GM18526 (cell line): ENCODE measurements around the gene BCL2L15.

ENCODE experiments used
- POLR2A ChIP-seq: IDR thresholded peaks from 3 replicates; pipeline ENCODE4 v1.6.1; 2011; ENCODE audit not compliant: insufficient read length; ENCODE audit errors: extremely low read depth

Gene BCL2L15

DNA sequence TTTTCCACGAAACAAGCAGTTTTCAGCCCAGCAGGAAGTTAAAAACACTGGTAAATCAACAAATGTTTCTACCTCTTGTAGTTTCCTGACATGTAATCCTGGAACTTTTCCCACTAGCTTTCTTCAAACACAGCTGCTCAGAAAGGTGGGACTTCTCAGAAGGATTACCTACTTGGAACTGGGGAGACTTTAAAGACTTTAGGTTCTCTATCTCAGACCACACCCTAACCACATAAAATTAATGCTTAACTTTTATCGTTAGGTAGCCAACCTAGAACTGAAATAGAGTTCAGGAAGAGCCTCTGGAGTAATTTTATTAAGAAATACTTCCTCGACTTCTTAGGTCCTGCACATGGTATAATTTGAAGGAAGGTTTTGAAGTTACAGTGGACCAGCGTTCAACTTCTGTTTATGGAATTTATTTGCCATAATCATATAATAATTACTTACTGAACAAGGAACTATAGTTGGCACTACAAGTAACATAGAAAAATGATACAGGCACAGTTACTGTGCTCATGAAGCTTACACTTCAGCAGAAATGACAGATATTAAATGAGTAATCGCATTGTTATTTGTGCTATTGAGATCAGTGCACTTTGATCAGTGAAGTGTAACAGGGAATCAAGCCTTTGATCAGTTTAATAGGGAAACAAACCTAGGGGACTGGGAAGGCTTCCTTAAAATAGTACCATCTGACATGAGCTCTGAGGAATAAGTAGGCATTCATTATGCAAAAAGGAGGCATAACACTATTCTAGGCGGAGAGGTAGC lies at the start of gene BCL2L15:
Gene BCL2L15, minus strand, starts transcription at position 180 of the 774 bp plus-strand sequence. CDS start 206 bp downstream, outside the sequence.
- no peak for TF ChIP-seq POLR2A

DNA sequence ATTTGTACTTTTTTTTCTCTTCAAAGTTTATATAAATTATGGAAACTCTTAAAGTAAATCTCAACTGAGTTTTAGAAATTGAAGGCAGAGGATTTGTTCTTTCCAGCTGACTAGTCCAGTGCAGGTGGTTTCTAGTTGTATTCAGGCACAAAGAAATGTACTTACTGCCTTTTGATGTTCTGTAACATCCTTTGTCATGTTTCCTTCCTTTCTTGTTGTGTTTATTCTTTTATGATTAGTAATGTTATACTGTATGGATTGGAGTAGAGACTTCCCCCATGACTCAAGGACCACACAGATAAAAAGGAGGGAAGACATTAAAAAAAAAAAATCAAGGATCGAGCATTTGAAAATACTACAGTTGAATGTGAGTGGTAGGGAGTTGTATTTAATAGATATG lies 49.8 kb upstream of the BCL2L15 start:
- TF ChIP-seq POLR2A: no peak

DNA sequence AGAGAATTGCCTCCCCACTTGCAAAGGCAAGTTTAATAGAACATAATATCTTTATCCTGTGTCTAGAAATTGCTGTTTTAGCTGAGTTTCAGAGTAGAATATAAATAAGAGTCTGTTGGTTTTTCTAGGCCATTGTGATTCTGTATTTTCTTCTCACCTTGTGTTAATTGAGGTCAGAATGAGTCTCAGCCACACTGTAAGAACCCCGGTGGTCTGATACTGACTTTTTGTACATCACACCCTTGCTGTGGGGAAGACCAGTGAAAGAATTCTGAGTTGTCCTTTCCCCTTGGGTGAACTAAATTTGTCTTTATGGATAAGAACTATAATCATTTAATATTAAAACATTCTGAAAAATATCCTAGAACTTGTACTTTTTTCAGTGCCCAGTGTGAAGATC lies 48.6 kb upstream of the BCL2L15 start:
- no peak for TF ChIP-seq POLR2A

DNA sequence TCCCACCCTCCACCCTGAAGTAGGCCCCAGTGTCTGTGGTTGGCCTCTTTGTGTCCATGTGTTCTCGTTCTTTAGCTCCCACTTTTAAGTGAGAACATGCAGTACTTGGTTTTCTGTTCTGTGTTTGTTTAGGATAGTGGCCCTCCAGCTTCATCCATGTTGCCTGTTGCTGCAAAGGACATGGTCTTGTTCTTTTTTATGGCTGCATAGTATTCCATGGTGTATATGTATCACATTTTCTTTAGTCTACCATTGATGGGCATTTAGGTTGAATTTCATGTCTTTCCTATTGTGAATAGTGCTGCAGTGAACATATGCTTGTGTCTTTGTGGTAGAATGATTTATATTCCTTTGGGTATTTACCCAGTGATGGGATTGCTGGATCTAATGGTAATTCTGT lies 47.8 kb upstream of the BCL2L15 start:
- TF ChIP-seq POLR2A: no peak

DNA sequence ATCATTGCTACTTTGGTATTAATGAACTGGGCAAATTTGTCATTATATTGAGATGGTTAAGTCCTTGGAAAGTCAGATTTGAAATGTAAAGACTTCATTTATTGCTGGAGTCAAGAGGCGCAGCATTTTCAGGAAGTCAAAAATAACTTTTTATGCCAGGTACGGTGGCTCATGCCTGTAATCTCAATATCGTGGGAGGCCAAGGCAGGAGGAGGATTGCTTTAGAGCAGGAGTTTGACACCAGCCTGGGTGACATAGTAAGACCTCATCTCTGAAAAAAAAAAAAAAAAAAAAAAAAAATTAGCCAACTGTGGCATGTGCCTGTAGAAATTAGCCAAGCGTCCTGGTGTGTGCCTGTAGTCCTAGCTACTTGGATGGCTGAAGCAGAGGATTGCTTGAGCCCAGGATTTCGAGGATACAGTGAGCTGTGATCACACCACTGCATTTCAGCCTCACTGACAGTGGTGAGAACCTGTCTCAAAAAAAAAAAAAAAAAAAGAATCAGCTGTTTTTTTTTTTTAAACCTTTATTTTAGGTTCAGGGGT lies 47.2 kb upstream of the BCL2L15 start:
- no peak for TF ChIP-seq POLR2A

DNA sequence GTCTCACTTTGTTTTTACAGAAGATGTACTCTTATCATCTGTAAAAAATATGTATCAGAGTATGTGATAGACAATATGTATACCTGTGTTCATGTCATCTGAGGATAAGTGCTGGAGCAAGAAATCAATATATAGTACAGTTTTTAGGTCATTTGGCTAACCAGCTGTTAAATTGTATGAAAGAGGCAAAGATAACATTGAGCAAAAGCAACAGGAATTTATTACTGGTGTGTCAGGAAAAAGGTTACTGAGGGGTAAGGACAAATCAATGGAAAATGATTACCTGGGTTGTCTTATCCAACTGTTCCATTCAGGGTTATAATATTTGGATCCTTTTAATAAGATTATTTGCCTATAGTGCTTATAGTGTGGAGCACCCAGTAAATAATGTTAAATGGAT lies 46.6 kb upstream of the BCL2L15 start:
- TF ChIP-seq POLR2A: no peak

DNA sequence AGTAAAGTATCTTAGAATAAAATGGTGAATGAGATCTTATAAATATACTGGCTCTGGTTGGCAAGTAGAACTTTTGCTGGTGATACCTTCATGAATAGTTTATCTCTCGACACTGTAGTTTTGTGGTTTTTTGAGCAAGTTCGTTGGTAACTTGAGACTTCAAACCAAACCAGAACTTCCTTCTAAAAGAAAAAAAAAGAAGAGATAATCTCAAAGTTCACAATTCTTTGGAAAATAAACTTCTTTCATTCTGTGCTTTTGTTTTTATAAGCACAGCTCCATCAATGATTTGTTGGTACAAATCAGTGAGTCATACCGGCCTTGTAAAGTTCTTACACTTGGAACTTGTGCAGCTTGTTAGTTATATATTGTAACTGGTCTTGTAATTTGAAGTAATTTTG lies 44.1 kb upstream of the BCL2L15 start:
- TF ChIP-seq POLR2A: no peak

DNA sequence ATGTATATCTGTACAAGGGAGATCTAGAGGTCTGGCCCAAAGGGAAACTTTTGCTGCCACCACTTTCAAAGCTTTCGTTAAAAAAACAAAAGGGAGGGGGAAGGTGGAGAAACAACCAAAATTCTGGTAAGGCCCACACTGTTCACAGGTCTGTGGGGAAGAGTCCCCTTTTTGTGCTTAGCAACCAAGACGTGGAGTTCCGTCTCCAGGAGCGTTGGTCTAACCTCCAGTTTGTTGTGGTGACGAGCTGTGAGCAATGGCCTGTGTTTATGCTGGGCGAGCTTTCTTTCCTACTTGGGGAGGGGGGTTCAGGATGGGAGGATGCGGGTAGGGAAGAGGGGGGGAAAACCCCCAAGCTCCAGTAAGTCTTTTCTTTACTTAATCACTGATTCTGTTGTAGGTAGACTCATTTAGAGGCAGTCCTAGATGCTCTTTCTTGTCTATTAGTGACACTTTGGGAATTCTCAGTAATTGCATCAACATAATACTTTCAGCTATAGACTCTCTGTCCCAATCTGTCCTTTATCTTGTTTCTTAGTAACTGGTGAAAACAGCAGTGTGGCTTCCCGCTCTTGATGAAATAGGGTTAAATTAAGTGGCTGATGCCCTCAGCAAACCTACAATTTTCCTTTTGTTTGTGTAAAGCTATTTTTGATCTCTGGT lies 43.2 kb upstream of the BCL2L15 start:
- no peak for TF ChIP-seq POLR2A

DNA sequence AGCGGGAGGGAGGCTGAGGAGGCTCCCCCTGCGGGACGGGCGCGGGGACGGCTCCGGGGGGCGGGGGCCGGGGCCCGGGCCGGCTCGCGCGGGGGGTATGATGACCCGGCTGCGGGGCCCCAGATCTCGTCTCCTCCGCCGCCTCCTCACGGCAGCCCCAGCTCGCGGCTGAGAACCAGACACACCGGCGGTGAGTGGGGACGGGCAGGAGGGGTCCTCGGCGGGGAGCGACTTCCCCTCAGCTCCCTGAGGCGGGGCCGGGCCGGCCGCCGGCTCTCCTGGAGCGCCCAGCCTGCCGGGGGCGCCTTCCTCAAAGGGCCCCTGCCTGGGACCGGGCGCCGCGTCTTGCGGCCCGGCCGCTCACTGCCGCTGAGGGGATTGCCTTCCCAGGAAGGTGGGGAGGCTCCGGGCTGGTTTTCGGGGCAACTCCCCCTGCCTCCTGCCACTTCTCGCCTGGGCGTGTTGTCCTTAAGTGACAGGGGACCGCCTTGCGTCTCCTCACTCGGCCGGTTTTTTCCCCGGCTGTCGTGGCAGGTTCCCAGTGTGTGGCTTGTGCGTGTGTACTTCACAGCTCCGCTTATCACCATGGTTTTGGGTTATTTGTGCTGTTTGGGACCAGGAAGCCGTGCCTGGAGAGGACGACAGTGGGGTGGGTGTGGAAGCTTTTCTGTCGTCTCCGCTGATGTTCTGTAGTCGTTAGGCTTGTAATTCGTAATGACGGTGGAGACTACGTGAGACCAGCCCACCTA lies 42.5 kb upstream of the BCL2L15 start:
- TF ChIP-seq POLR2A: no peak

DNA sequence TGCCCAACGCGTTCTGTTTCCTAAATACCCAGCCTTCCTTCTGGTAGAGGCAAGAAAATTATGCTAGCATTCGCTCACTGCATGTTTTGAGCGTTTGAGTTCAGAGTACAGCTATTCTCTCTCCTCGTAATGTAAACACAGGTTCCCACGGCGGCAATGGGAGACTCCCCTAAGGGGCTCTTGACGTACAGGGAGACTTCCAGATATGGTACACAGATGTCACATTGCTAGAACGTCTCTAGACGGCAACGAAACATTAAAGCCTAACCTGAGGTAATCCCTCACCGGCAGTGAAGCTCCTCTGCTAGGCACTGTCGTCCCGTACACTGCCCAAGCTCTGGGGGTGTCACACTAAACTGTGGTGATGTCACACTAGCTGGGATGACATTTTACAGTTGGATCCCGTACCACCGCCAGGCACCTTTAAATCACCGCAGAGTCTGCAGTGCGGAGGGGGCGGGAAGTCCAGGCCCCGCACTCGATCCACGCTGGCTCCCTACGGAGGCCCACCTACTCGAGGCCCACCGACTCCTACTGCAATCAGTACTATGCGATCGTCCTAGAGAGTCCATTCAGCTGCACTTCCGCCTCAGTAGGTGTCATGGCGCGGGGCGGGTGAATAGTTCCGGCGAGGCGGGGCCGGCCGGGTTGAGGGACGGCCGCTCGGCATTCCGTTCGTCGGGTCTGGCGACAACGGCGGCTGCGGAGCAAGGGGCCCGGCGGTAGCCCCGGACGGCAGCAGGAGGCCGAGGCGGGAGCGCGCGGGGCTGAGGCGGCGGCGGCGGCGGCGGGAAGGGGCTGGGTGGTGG lies 41.8 kb upstream of the BCL2L15 start, which contains the start of gene HIPK1:
Gene HIPK1, plus strand, starts transcription at position 384 of the 809 bp plus-strand sequence.
- peak; percentile 79 for TF ChIP-seq POLR2A

DNA sequence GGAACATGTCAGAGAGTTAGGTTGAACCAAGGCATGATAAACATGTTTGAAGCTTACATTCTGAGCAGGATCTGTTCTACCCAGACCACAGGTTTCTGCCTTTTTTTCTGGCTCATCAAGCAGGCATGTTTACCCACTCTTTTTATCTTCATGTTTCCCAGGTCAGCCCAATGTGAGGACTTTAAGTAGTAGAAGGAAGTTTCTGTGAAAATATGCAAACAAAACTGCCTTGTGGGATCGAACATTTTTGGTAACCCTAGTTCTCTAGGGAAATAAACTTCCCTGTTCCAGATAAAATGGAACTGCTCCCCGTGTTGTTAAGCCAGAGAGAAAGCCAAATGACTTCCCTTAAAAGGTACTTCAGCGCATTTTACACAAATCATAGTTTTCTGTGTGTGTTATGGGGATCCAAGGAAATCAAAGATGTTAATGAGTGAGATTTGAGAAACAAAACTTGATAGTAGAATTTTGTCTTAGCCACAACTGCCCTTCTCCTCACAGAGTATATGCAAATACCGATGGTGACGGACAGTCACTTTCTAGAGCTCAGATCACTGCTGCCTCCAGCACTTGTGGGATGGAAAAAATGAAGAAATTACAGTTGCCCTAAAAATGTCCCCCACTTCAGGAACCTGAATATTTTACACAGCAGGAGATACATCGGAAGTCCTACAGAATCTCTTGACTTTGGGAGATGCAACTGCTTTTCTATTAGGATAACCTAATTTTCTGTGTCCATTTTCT lies 41.0 kb upstream of the BCL2L15 start:
- TF ChIP-seq POLR2A: no peak

DNA sequence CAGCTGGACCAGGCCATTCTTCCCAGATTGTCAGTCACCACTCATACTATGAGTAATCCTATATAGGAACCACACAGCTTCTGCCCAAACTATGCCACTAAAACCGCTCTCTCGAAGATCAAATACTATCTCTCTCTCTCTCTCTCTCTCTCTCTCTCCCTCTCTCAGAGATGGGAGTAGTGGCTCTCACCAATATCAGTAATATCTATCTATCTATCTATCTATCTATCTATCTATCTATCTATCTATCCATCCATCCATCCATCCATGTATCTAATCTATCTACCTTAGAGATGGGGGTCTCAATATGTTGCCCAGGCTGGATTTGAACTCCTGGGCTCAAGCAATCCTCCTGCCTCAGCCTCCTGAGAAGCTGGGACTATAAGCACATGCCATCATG lies 37.1 kb upstream of the BCL2L15 start:
- TF ChIP-seq POLR2A: no peak

DNA sequence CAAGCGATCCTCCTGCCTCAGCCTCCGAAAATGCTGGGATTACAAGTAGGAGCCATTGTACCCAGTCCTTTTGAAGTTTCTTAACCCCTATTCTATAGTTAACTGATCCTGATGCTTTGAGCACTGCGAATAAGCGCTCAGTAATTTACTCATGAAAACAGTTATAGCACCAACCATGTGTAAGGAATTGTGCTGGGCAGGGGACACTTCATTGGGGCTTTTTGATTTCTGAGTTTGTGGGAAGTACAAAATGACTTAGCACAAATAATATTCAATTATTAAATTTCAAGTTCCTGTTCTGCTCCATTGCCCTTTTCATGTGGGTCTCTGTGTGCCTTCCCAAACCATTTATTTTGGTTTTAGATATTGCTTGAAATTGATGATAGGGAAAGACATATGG lies 35.6 kb upstream of the BCL2L15 start:
- TF ChIP-seq POLR2A: no peak

DNA sequence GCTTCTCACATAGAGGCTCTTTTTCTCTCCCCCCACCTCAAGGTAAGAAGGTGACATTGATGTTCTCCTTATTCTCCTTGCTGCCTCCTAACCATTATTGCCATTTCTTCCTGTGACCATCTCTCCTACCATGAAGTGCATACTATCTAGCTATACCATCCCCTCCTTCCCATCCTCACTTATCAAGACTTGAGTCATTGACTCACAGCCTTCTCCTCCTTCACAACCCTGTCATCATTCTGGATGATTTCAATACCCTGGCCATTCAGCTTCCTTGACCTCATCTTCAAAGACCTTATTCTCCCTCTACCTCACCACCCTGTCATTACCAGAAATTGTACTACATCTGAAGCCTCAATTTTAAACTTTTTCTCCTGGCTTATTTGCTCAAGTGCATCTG lies 30.9 kb upstream of the BCL2L15 start:
- no peak for TF ChIP-seq POLR2A

DNA sequence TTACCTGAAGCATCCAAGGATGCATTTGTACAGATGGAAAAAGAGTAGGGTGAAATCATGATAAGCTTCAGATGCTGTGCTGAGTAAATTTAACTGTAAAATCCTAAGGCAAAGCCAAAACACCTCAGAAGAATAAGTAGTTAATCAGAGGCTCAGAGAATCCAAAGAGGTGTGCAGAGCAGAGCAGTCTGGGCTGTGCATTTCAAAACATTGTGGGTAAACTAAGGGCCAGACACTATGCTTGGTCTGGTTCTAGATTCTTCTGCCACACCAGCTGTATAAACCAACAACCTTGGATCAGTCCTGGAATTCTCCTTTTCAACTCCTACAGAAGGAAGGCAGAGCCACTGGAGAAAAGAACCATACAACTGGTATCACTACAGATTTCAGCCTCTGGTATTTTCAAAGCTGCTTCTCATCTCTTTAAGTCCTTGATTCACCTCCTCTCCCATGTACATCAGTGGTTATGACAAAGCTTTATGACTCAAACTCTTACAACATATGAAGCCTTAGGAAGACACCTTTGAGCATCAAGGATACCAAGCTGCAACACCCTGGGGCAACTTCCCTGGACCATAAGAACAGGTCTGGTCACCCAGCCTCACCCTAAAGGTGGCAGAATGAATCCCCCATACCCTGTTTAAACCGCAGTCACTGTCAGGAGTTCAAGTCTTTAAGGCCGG lies 30.2 kb upstream of the BCL2L15 start:
- TF ChIP-seq POLR2A: no peak
